Measurements from ENCODE around the gene ASTE1.

GRCh38 chr3:131072845-131073244 is 46.2 kb upstream of the ASTE1 start:
- no peak for TF ChIP-seq CTCF (IDR thresholded peaks at IDR 0.05)
- no peak for TF ChIP-seq ZFX (IDR thresholded peaks at IDR 0.05; ENCODE audit: borderline replicate concordance)
